HepG2 (cell line): ENCODE measurements around the gene FAM24B. TPM values are rescaled to one million over a fixed set of nuclear protein-coding genes. Genes with fewer than 3 reads are reported as not detected.
A peak's percentile ranks its signal among the peaks of the same experiment; 100 is the strongest.

Source experiments
- AGO2 ChIP-seq: fragments of 200-400 bp; formaldehyde crosslinking; optimal IDR thresholded peaks from 2 replicates; pipeline ENCODE3; 2017; ENCODE audit warnings: mild to moderate bottlenecking, low read depth, low read length, moderate library complexity
- AHR ChIP-seq: IDR thresholded peaks from 2 replicates; pipeline ENCODE4 v1.6.1; 2018; ENCODE audit warnings: missing genetic modification reagents, missing compliant biosample characterization
- ELF1 ChIP-seq: sonication (generic); formaldehyde crosslinking; IDR thresholded peaks from 2 replicates; pipeline ENCODE4 v1.4.0; 2020; ENCODE audit warnings: missing genetic modification reagents
- FOXC1 ChIP-seq: sonication (generic); formaldehyde crosslinking; IDR thresholded peaks from 2 replicates; pipeline ENCODE4 v1.8.0; 2022; ENCODE audit warnings: mild to moderate bottlenecking, missing genetic modification reagents, borderline replicate concordance
- IRX3 ChIP-seq: sonication (generic); formaldehyde crosslinking; IDR thresholded peaks from 2 replicates; pipeline ENCODE4 v1.8.1; 2023; ENCODE audit warnings: mild to moderate bottlenecking, low read depth, missing genetic modification reagents, borderline replicate concordance
- KIAA2018 ChIP-seq: sonication (generic); formaldehyde crosslinking; IDR thresholded peaks from 2 replicates; pipeline ENCODE4 v1.5.0; 2020; ENCODE audit warnings: mild to moderate bottlenecking, missing genetic modification reagents, borderline replicate concordance
- MAFK ChIP-seq, 2 experiments: IDR thresholded peaks in 1 of 2; conservative IDR thresholded peaks in 1 of 2; 2 replicates each; pipeline ENCODE4 v1.6.1; 2011; ENCODE audit warnings: improper control_type of control experiment in 2 of 2, low read length in 2 of 2
- MBD4 ChIP-seq: IDR thresholded peaks from 2 replicates; pipeline ENCODE4 v1.6.1; 2012; ENCODE audit warnings: low read length, inconsistent platforms, borderline replicate concordance
- NCOA1 ChIP-seq: sonication (generic); formaldehyde crosslinking; IDR thresholded peaks from 2 replicates; pipeline ENCODE4 v1.9.0; 2021; ENCODE audit warnings: missing genetic modification reagents
- NFATC3 ChIP-seq: sonication (generic); formaldehyde crosslinking; IDR thresholded peaks from 2 replicates; pipeline ENCODE4 v1.5.1; 2020; ENCODE audit warnings: mild to moderate bottlenecking, missing genetic modification reagents
- NKX3-1 ChIP-seq: sonication (generic); formaldehyde crosslinking; IDR thresholded peaks from 2 replicates; pipeline ENCODE4 v1.5.0; 2020; ENCODE audit warnings: missing genetic modification reagents
- NPAS2 ChIP-seq: sonication (generic); formaldehyde crosslinking; IDR thresholded peaks from 2 replicates; pipeline ENCODE4 v1.8.0; 2022; ENCODE audit warnings: mild to moderate bottlenecking, missing genetic modification reagents, borderline replicate concordance
- RBM22 ChIP-seq: fragments of 200-400 bp; formaldehyde crosslinking; optimal IDR thresholded peaks from 2 replicates; pipeline ENCODE3; 2017; ENCODE audit warnings: mild to moderate bottlenecking, low read length, moderate library complexity
- SMARCE1 ChIP-seq: fragments of 450-650 bp; IDR thresholded peaks from 2 replicates; pipeline ENCODE4 v1.6.1; 2017; ENCODE audit warnings: borderline replicate concordance
- XBP1 ChIP-seq: sonication (generic); formaldehyde crosslinking; IDR thresholded peaks from 2 replicates; pipeline ENCODE4 v1.5.0; 2020; ENCODE audit warnings: missing genetic modification reagents
- ZKSCAN1 ChIP-seq: fragments of 150-350 bp; IDR thresholded peaks from 2 replicates; pipeline ENCODE4 v1.6.1; 2014; ENCODE audit warnings: low read length
- ZNF10 ChIP-seq: sonication (generic); formaldehyde crosslinking; IDR thresholded peaks from 2 replicates; pipeline ENCODE4 v1.4.0; 2020; ENCODE audit warnings: mild to moderate bottlenecking, low read depth, missing genetic modification reagents, borderline replicate concordance
- ZNF446 ChIP-seq: sonication (generic); formaldehyde crosslinking; IDR thresholded peaks from 2 replicates; pipeline ENCODE4 v1.5.0; 2020; ENCODE audit warnings: mild to moderate bottlenecking, missing genetic modification reagents
- ZNF546 ChIP-seq: sonication (generic); formaldehyde crosslinking; conservative IDR thresholded peaks from 2 replicates; pipeline ENCODE4 v1.8.1; 2023; ENCODE audit warnings: mild to moderate bottlenecking, missing genetic modification reagents
- ZNF562 ChIP-seq: sonication (generic); formaldehyde crosslinking; IDR thresholded peaks from 2 replicates; pipeline ENCODE4 v1.8.0; 2022; ENCODE audit warnings: missing genetic modification reagents, borderline replicate concordance
- ZNF639 ChIP-seq: conservative IDR thresholded peaks from 2 replicates; pipeline ENCODE4 v1.6.1; 2018; ENCODE audit warnings: missing genetic modification reagents
- ZNF788 ChIP-seq: sonication (generic); formaldehyde crosslinking; IDR thresholded peaks from 2 replicates; pipeline ENCODE4 v1.5.0; 2020; ENCODE audit warnings: mild to moderate bottlenecking, missing genetic modification reagents, borderline replicate concordance
- ZNF790 ChIP-seq: sonication (generic); formaldehyde crosslinking; IDR thresholded peaks from 2 replicates; pipeline ENCODE4 v1.8.0; 2022; ENCODE audit warnings: missing genetic modification reagents, mild to moderate bottlenecking, borderline replicate concordance
- polyA plus RNA-seq, 8 experiments: library from polyadenylated mRNA; depleted of rRNA in 3 of 8; stranded (reverse) in 7 of 8; unstranded in 1 of 8; fragments of >200 nt; fragmentation: Illumina TruSeq in 4 of 8; extraction: Trizol in 4 of 8; gene quantifications; 2 replicates each; pipeline versions ENCODE4 v1.2.1 to v1.2.3, GENCODE V29; 2011 to 2016; ENCODE audit warnings: low read depth in 4 of 8, missing spikeins in 1 of 8, mixed read lengths in 1 of 8; ENCODE audit not compliant: insufficient read depth in 1 of 8
- total RNA-seq, 5 experiments: library from RNA; depleted of rRNA; stranded (reverse); fragments of >200 nt; fragmentation: Illumina TruSeq; extraction: Trizol; gene quantifications; 2 replicates each; pipeline ENCODE4 v1.2.3, GENCODE V29; 2016; ENCODE audit warnings: low read depth in 1 of 5

The FAM24B gene
- total and polyA plus RNA-seq, 2 of the 13 experiments (the other 11 are each of a cell fraction or from before 2014, with no cell fraction given): 1.9 to 3.0 TPM

GRCh38 chr10:122911889-122912484, 32.6 kb upstream of the FAM24B start (continued):
- TF ChIP-seq ZKSCAN1 (no peak), AGO2 (no peak), SMARCE1 (no peak), ZNF546 (CRISPR knock-in tag) (peak; percentile 100), IRX3 (CRISPR knock-in tag) (peak; percentile 100), NKX3-1 (CRISPR knock-in tag) (peak; percentile 100), ZNF790 (CRISPR knock-in tag) (peak; percentile 100), KIAA2018 (CRISPR knock-in tag) (peak; percentile 99), AHR (CRISPR knock-in tag) (peak; percentile 100), MBD4 (no peak), MAFK (conservative IDR thresholded peaks at IDR 0.05 in 1 of 2, IDR thresholded peaks at IDR 0.05 in 1 of 2; ENCODE audit: low read length in 2 of 2) (no peak), NCOA1 (CRISPR knock-in tag) (peak; percentile 99), ELF1 (CRISPR knock-in tag) (peak; percentile 86), NFATC3 (peak; percentile 100; the same call in 1 of the 2 replicates), FOXC1 (CRISPR knock-in tag) (peak; percentile 100), NPAS2 (CRISPR knock-in tag) (peak; percentile 98), RBM22 (no peak), XBP1 (CRISPR knock-in tag) (peak; percentile 100), ZNF639 (CRISPR knock-in tag) (peak; percentile 100), ZNF10 (peak; percentile 81; the same call in 1 of the 2 replicates), ZNF562 (CRISPR knock-in tag) (peak; percentile 77; the same call in 1 of the 2 replicates), ZNF446 (CRISPR knock-in tag) (peak; percentile 100), ZNF788 (CRISPR knock-in tag) (peak; percentile 99)
